Kasumi-1 (cell line): ENCODE measurements around the gene APOBEC2.

Source experiments
- DNase-seq, 2 experiments: peaks; one replicate each; lab custom pipeline; 2025; lab: John Stamatoyannopoulos, UW

Gene APOBEC2

GRCh38 chr6:41037107-41037900 lies 15.7 kb upstream of the APOBEC2 start:
- DNase-seq: no peak

GRCh38 chr6:41038205-41038604 lies 14.8 kb upstream of the APOBEC2 start:
- no peak for DNase-seq

- peak; percentile 42 to 47 for DNase-seq
These were observed 13.7 kb upstream of the APOBEC2 start, which contains the start of gene UNC5CL for GRCh38 chr6:41039060-41039998. TSS of gene UNC5CL (minus strand) at chr6:41039221. CDS start at chr6:41035074, 4,147 bp downstream.

GRCh38 chr6:41040101-41040939 lies 12.7 kb upstream of the APOBEC2 start:
- no peak for DNase-seq

- no peak for DNase-seq
These were observed 12.0 kb upstream of the APOBEC2 start for GRCh38 chr6:41040940-41041536.

- no peak for DNase-seq
These were observed 10.6 kb upstream of the APOBEC2 start, which contains the start of gene TSPO2 for GRCh38 chr6:41042226-41043055. TSS of gene TSPO2 (plus strand) at chr6:41042467. CDS start at chr6:41042986, 519 bp downstream.

GRCh38 chr6:41043151-41043550 lies 9.9 kb upstream of the APOBEC2 start:
- DNase-seq: no peak

GRCh38 chr6:41045664-41046063 lies 7.3 kb upstream of the APOBEC2 start:
- DNase-seq: no peak

GRCh38 chr6:41046084-41046483 lies 6.9 kb upstream of the APOBEC2 start:
- DNase-seq: no peak

GRCh38 chr6:41047306-41047705 lies 5.7 kb upstream of the APOBEC2 start:
- DNase-seq: no peak

GRCh38 chr6:41047745-41048732 lies 5.0 kb upstream of the APOBEC2 start:
- DNase-seq: no peak

- DNase-seq: no peak
These were observed 3.5 kb upstream of the APOBEC2 start for GRCh38 chr6:41049521-41049920.

GRCh38 chr6:41049955-41050354 lies 3.0 kb upstream of the APOBEC2 start:
- DNase-seq: no peak

GRCh38 chr6:41050536-41050935 lies 2.5 kb upstream of the APOBEC2 start:
- no peak for DNase-seq

GRCh38 chr6:41051873-41052272 lies 1.1 kb upstream of the APOBEC2 start:
- peak; percentile 32 to 47 for DNase-seq

- no peak for DNase-seq
These were observed 1.5 kb downstream of the APOBEC2 start for GRCh38 chr6:41054511-41054910.

- DNase-seq: no peak
These were observed 2.1 kb downstream of the APOBEC2 start for GRCh38 chr6:41055149-41055548.

GRCh38 chr6:41056768-41057490 lies 3.9 kb downstream of the APOBEC2 start:
- DNase-seq: no peak

GRCh38 chr6:41058783-41059181 lies 5.8 kb downstream of the APOBEC2 start:
- no peak for DNase-seq
